ENCODE results near the gene TCF20. TPM values are rescaled to one million over a fixed set of nuclear protein-coding genes. Genes with fewer than 3 reads are reported as not detected.

The TCF20 gene
- total RNA-seq, 4 donors from 2014 or later: 9.9 to 14.4 (median 12.4) TPM

- no peaks in the 10 kb centered on the region for H3K27me3 ChIP-seq
- intact Hi-C loops (cut with DNase I; ENCODE audit: low total_unique reads) (no loop called here), in situ Hi-C loops (cut with MboI; ENCODE audit: low sequenced_read_pairs in 4 of 4) (no loop called here)
- TF ChIP-seq POLR2A (IDR thresholded peaks at IDR 0.05) (no peak), CTCF (IDR thresholded peaks at IDR 0.05 in 4 of 5, conservative IDR thresholded peaks at IDR 0.05 in 1 of 5) (no peak)
- H3K27ac ChIP-seq: no peak overlapping the region
- H3K36me3 ChIP-seq: no peaks in the 10 kb centered on the region
- peaks cover 21 to 35% of the 10 kb centered on the region in 2 donors for H3K4me1 ChIP-seq
- no peak for ATAC-seq
- no peak overlapping the region for H3K4me3 ChIP-seq
- no peak for DNase-seq
- no peaks in the 10 kb centered on the region for H3K9me3 ChIP-seq
Measured at GRCh38 chr22:42231929-42232328, 38.5 kb downstream of the TCF20 start.

- in situ Hi-C loops (cut with MboI; ENCODE audit: low sequenced_read_pairs in 4 of 4): no loop called here
- Histone ChIP-seq H3K4me1 (peaks cover 23 to 28% of the 10 kb centered on the region in 2 donors), H3K9me3 (no peaks in the 10 kb centered on the region), H3K27ac (no peak overlapping the region), H3K4me3 (no peak overlapping the region), H3K27me3 (no peaks in the 10 kb centered on the region), H3K36me3 (no peaks in the 10 kb centered on the region)
- DNase-seq: no peak
- TF ChIP-seq POLR2A (IDR thresholded peaks at IDR 0.05) (no peak), CTCF (IDR thresholded peaks at IDR 0.05 in 4 of 5, conservative IDR thresholded peaks at IDR 0.05 in 1 of 5) (no peak)
- intact Hi-C loops (cut with DNase I; ENCODE audit: low total_unique reads): no loop called here
- ATAC-seq: no peak
Measured at GRCh38 chr22:42229455-42230149, 40.9 kb downstream of the TCF20 start.

GRCh38 chr22:42228483-42228882 is 42.0 kb downstream of the TCF20 start:
- H3K27ac ChIP-seq: no peak overlapping the region
- DNase-seq (no peak), ATAC-seq (no peak)
- intact Hi-C loops (cut with DNase I; ENCODE audit: low total_unique reads) (no loop called here), in situ Hi-C loops (cut with MboI; ENCODE audit: low sequenced_read_pairs in 4 of 4) (no loop called here)
- H3K4me1 ChIP-seq: peaks cover 23 to 28% of the 10 kb centered on the region in 2 donors
- no peaks in the 10 kb centered on the region for H3K27me3 ChIP-seq
- no peak overlapping the region for H3K4me3 ChIP-seq
- TF ChIP-seq CTCF (IDR thresholded peaks at IDR 0.05 in 4 of 5, conservative IDR thresholded peaks at IDR 0.05 in 1 of 5): no peak
- TF ChIP-seq POLR2A (IDR thresholded peaks at IDR 0.05): no peak
- no peaks in the 10 kb centered on the region for H3K36me3 ChIP-seq
- no peaks in the 10 kb centered on the region for H3K9me3 ChIP-seq

- no peak overlapping the region for H3K4me3 ChIP-seq
- H3K9me3 ChIP-seq: no peaks in the 10 kb centered on the region
- ATAC-seq (no peak), DNase-seq (no peak)
- H3K4me1 ChIP-seq: peaks cover 23 to 28% of the 10 kb centered on the region in 2 donors
- no peaks in the 10 kb centered on the region for H3K27me3 ChIP-seq
- H3K36me3 ChIP-seq: no peaks in the 10 kb centered on the region
- intact Hi-C loops (cut with DNase I; ENCODE audit: low total_unique reads) (no loop called here), in situ Hi-C loops (cut with MboI; ENCODE audit: low sequenced_read_pairs in 4 of 4) (no loop called here)
- TF ChIP-seq CTCF (IDR thresholded peaks at IDR 0.05 in 4 of 5, conservative IDR thresholded peaks at IDR 0.05 in 1 of 5) (no peak), POLR2A (IDR thresholded peaks at IDR 0.05) (no peak)
- H3K27ac ChIP-seq: no peak overlapping the region
Measured at GRCh38 chr22:42227435-42227834, 43.0 kb downstream of the TCF20 start.

GRCh38 chr22:42225841-42226240 is 44.6 kb downstream of the TCF20 start:
- DNase-seq (no peak), ATAC-seq (no peak)
- intact Hi-C loops (cut with DNase I; ENCODE audit: low total_unique reads): no loop called here
- no peaks in the 10 kb centered on the region for H3K36me3 ChIP-seq
- H3K4me1 ChIP-seq: peaks cover 23 to 28% of the 10 kb centered on the region in 2 donors
- no peak overlapping the region for H3K27ac ChIP-seq
- H3K4me3 ChIP-seq: no peak overlapping the region
- TF ChIP-seq POLR2A (IDR thresholded peaks at IDR 0.05): no peak
- TF ChIP-seq CTCF (IDR thresholded peaks at IDR 0.05 in 4 of 5, conservative IDR thresholded peaks at IDR 0.05 in 1 of 5): no peak
- in situ Hi-C loops (cut with MboI; ENCODE audit: low sequenced_read_pairs in 4 of 4): no loop called here
- no peaks in the 10 kb centered on the region for H3K27me3 ChIP-seq
- H3K9me3 ChIP-seq: no peaks in the 10 kb centered on the region
